ENCODE measurements around the gene TAL2.

Gene TAL2

GRCh38 chr9:105676351-105676923, 14.2 kb downstream of the TAL2 start:
- no peak overlapping the region for H3K4me3 ChIP-seq (ENCODE audit: low read depth, low read length)
- H3K36me3 ChIP-seq (replicated peaks), result no peaks in the 10 kb centered on the region
- in situ Hi-C loops (cut with HindIII; ENCODE audit: low pct_ligation_motif_present, low sequenced_read_pairs), result no loop called here
- H3K27ac ChIP-seq, result no peak overlapping the region
- DNase-seq, result no peak
- H3K27me3 ChIP-seq (replicated peaks), result no peaks in the 10 kb centered on the region
- TF ChIP-seq, protein P1, sequence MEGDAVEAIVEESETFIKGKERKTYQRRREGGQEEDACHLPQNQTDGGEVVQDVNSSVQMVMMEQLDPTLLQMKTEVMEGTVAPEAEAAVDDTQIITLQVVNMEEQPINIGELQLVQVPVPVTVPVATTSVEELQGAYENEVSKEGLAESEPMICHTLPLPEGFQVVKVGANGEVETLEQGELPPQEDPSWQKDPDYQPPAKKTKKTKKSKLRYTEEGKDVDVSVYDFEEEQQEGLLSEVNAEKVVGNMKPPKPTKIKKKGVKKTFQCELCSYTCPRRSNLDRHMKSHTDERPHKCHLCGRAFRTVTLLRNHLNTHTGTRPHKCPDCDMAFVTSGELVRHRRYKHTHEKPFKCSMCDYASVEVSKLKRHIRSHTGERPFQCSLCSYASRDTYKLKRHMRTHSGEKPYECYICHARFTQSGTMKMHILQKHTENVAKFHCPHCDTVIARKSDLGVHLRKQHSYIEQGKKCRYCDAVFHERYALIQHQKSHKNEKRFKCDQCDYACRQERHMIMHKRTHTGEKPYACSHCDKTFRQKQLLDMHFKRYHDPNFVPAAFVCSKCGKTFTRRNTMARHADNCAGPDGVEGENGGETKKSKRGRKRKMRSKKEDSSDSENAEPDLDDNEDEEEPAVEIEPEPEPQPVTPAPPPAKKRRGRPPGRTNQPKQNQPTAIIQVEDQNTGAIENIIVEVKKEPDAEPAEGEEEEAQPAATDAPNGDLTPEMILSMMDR (IDR thresholded peaks at IDR 0.05; ENCODE audit: low read depth, low read length, missing control alignments), result no peak

DNA sequence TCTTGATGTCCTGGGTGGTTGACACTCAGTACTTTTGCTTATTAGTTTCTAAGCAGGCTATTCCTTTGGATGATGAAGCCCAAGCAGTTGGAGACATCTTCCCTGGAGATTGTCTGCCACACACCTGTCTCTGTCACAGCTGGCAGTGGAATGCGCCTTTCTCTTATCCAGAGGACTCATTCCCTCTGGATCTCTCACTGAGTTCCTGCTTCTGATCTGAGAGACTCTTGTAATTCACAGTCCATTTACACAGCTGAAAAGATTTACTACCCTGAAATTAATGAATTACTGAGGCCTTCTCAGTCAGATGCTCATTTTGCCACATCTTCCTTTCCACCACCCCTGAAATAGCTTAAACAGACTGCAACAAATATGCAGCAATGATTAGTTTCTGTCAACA, 15.9 kb downstream of the TAL2 start:
- no peaks in the 10 kb centered on the region for H3K36me3 ChIP-seq (replicated peaks)
- TF ChIP-seq, protein P1 (IDR thresholded peaks at IDR 0.05; ENCODE audit: low read depth, low read length, missing control alignments), result no peak
- no peak for DNase-seq
- in situ Hi-C loops (cut with HindIII; ENCODE audit: low pct_ligation_motif_present, low sequenced_read_pairs), result no loop called here
- no peak overlapping the region for H3K4me3 ChIP-seq (ENCODE audit: low read depth, low read length)
- no peak overlapping the region for H3K27ac ChIP-seq
- H3K27me3 ChIP-seq (replicated peaks), result no peaks in the 10 kb centered on the region

DNA sequence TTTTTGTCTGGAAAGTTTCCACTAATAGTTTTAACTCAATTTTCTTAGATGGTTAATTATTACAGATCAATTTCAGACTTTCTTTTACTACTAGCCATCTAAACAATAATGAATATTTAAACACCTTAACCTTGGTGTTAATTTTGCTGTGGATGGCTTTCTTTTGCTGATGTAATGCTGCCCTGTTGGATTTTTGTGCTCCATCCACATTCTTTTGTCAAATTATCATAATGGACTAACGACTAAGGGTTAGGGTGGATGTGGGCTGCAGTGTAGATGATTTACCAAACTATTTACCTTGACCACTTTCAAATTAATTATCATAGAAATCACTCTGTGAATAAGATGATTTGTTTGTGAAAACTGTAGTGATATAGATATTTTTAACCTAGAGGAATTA, 16.5 kb downstream of the TAL2 start:
- in situ Hi-C loops (cut with HindIII; ENCODE audit: low pct_ligation_motif_present, low sequenced_read_pairs), result no loop called here
- DNase-seq, result no peak
- H3K4me3 ChIP-seq (ENCODE audit: low read depth, low read length), result no peak overlapping the region

GRCh38 chr9:105679257-105680022, 17.2 kb downstream of the TAL2 start:
- Histone ChIP-seq H3K36me3 (replicated peaks) (no peaks in the 10 kb centered on the region), H3K27ac (no peak overlapping the region), H3K4me3 (ENCODE audit: low read depth, low read length) (no peak overlapping the region), H3K27me3 (replicated peaks) (no peaks in the 10 kb centered on the region)
- TF ChIP-seq, protein P1 (IDR thresholded peaks at IDR 0.05; ENCODE audit: low read depth, low read length, missing control alignments), result no peak
- in situ Hi-C loops (cut with HindIII; ENCODE audit: low pct_ligation_motif_present, low sequenced_read_pairs), result no loop called here
- no peak for DNase-seq

More for the DNA sequence above, 16.5 kb downstream of the TAL2 start:
- H3K27me3 ChIP-seq (replicated peaks), result no peaks in the 10 kb centered on the region
- TF ChIP-seq, protein P1 (IDR thresholded peaks at IDR 0.05; ENCODE audit: low read depth, low read length, missing control alignments), result no peak
- H3K27ac ChIP-seq, result no peak overlapping the region
- no peaks in the 10 kb centered on the region for H3K36me3 ChIP-seq (replicated peaks)

GRCh38 chr9:105681313-105681712, 19.1 kb downstream of the TAL2 start:
- H3K27me3 ChIP-seq (replicated peaks), result no peaks in the 10 kb centered on the region
- no peaks in the 10 kb centered on the region for H3K36me3 ChIP-seq (replicated peaks)
- TF ChIP-seq, protein P1 (IDR thresholded peaks at IDR 0.05; ENCODE audit: low read depth, low read length, missing control alignments), result no peak
- H3K27ac ChIP-seq, result no peak overlapping the region
- no peak for DNase-seq
- H3K4me3 ChIP-seq (ENCODE audit: low read depth, low read length), result no peak overlapping the region
- in situ Hi-C loops (cut with HindIII; ENCODE audit: low pct_ligation_motif_present, low sequenced_read_pairs), result no loop called here

All from brain microvascular endothelial cell (primary cell).